H9 (cell line): ENCODE measurements around the gene PCDHB10. TPM values are rescaled to one million over a fixed set of nuclear protein-coding genes. Genes with fewer than 3 reads are reported as not detected.

Experiments
- DNase-seq: peaks from one replicate; pipeline ENCODE4 v3.0.0-alpha.2; 2017
- H2AFZ ChIP-seq: one replicate; pipeline ENCODE4 v1.6.1; 2013; ENCODE audit warnings: mild to moderate bottlenecking, low read length, control low read depth, moderate library complexity
- H2AK5ac ChIP-seq: 2 replicates; pipeline ENCODE4 v1.6.1; 2013; ENCODE audit warnings: low read length, control low read depth, mixed read lengths; ENCODE audit not compliant: insufficient read length
- H2BK120ac ChIP-seq: one replicate; pipeline ENCODE4 v1.6.1; 2013; ENCODE audit warnings: low read depth, mild to moderate bottlenecking, low read length, control low read depth, inconsistent platforms; ENCODE audit not compliant: poor library complexity, severe bottlenecking
- H2BK12ac ChIP-seq: 2 replicates; pipeline ENCODE4 v1.6.1; 2013; ENCODE audit warnings: low read length, control low read depth, mixed read lengths, low read depth; ENCODE audit not compliant: insufficient read length
- H2BK15ac ChIP-seq: 2 replicates; pipeline ENCODE4 v1.6.1; 2013; ENCODE audit warnings: low read depth, low read length, control low read depth
- H2BK20ac ChIP-seq: one replicate; pipeline ENCODE4 v1.6.1; 2013; ENCODE audit warnings: low read depth, mild to moderate bottlenecking, low read length, control low read depth, inconsistent platforms; ENCODE audit not compliant: poor library complexity, severe bottlenecking
- H2BK5ac ChIP-seq: 2 replicates; pipeline ENCODE4 v1.6.1; 2013; ENCODE audit warnings: low read length, control low read depth, mixed read lengths; ENCODE audit not compliant: insufficient read length
- H3K14ac ChIP-seq: 2 replicates; pipeline ENCODE4 v1.6.1; 2013; ENCODE audit warnings: low read length, control low read depth; ENCODE audit not compliant: insufficient read depth
- H3K18ac ChIP-seq: 2 replicates; pipeline ENCODE4 v1.6.1; 2013; ENCODE audit warnings: low read depth, mild to moderate bottlenecking, mixed read lengths, low read length, control low read depth; ENCODE audit not compliant: insufficient read length
- H3K23ac ChIP-seq: 2 replicates; pipeline ENCODE4 v1.6.1; 2013; ENCODE audit warnings: low read length, control low read depth, mixed read lengths, low read depth; ENCODE audit not compliant: insufficient read length
- H3K23me2 ChIP-seq: 2 replicates; pipeline ENCODE4 v1.6.1; 2013; ENCODE audit warnings: low read depth, mild to moderate bottlenecking, mixed read lengths, low read length, control low read depth; ENCODE audit not compliant: insufficient read length, poor library complexity, severe bottlenecking
- H3K27ac ChIP-seq: 2 replicates; pipeline ENCODE4 v1.5.1; 2013; ENCODE audit warnings: low read length, control low read depth, mixed read lengths, low read depth; ENCODE audit not compliant: insufficient read length
- H3K27me3 ChIP-seq: 2 replicates; pipeline ENCODE4 v1.6.1; 2013; ENCODE audit warnings: low read length, control low read depth, inconsistent platforms; ENCODE audit not compliant: insufficient read depth
- H3K4ac ChIP-seq: 2 replicates; pipeline ENCODE4 v1.6.1; 2013; ENCODE audit warnings: low read depth, mild to moderate bottlenecking, control low read depth, inconsistent platforms, low read length, moderate library complexity
- H3K4me1 ChIP-seq: 2 replicates; pipeline ENCODE4 v1.6.1; 2013; ENCODE audit warnings: low read length, control low read depth, inconsistent platforms; ENCODE audit not compliant: insufficient read depth
- H3K4me2 ChIP-seq: 2 replicates; pipeline ENCODE4 v1.6.1; 2013; ENCODE audit warnings: low read length, control low read depth, mixed read lengths; ENCODE audit not compliant: insufficient read length, insufficient read depth
- H3K56ac ChIP-seq: 2 replicates; pipeline ENCODE4 v1.6.1; 2013; ENCODE audit warnings: low read depth, mild to moderate bottlenecking, mixed read lengths, low read length, control low read depth; ENCODE audit not compliant: insufficient read length
- H3K79me1 ChIP-seq: 2 replicates; pipeline ENCODE4 v1.6.1; 2013; ENCODE audit warnings: low read depth, mild to moderate bottlenecking, moderate library complexity, low read length, control low read depth, inconsistent platforms; ENCODE audit not compliant: insufficient read depth, poor library complexity, severe bottlenecking
- H3K79me2 ChIP-seq: 2 replicates; pipeline ENCODE4 v1.6.1; 2013; ENCODE audit warnings: low read length, control low read depth, inconsistent platforms; ENCODE audit not compliant: insufficient read depth
- H3K9ac ChIP-seq: 2 replicates; pipeline ENCODE4 v1.6.1; 2013; ENCODE audit warnings: low read length, control low read depth, mixed read lengths; ENCODE audit not compliant: insufficient read length; ENCODE audit errors: extremely low read depth
- H3K9me3 ChIP-seq: one replicate; pipeline ENCODE4 v1.6.1; 2013; ENCODE audit warnings: low read depth, low read length, inconsistent platforms; ENCODE audit not compliant: control insufficient read depth
- H3T11ph ChIP-seq: one replicate; pipeline ENCODE4 v1.6.1; 2013; ENCODE audit warnings: mild to moderate bottlenecking, low read length, control low read depth, inconsistent platforms
- H4K20me1 ChIP-seq: one replicate; pipeline ENCODE4 v1.6.1; 2013; ENCODE audit not compliant: control insufficient read depth, insufficient read length, insufficient read depth
- H4K5ac ChIP-seq: 2 replicates; pipeline ENCODE4 v1.6.1; 2013; ENCODE audit warnings: low read depth, mild to moderate bottlenecking, mixed read lengths, low read length, control low read depth; ENCODE audit not compliant: insufficient read length
- H4K8ac ChIP-seq: replicated peaks from 2 replicates; pipeline ENCODE4 v1.6.1; 2013; ENCODE audit warnings: low read length, control low read depth, mixed read lengths, low read depth; ENCODE audit not compliant: insufficient read length
- H4K91ac ChIP-seq: 2 replicates; pipeline ENCODE4 v1.6.1; 2013; ENCODE audit warnings: low read depth, mild to moderate bottlenecking, moderate library complexity, mixed read lengths, low read length, control low read depth; ENCODE audit not compliant: insufficient read length
- H3K27ac Mint-ChIP-seq, 3 experiments: 2 replicates in 2 of 3; 3 replicates in 1 of 3; pipeline ENCODE4 v1.8.0; 2020 to 2021; ENCODE audit warnings: mixed read lengths in 3 of 3, mild to moderate bottlenecking in 1 of 3, moderate library complexity in 1 of 3
- H3K27me3 Mint-ChIP-seq: 2 replicates; pipeline ENCODE4 v1.8.0; 2021; ENCODE audit warnings: low read depth, mild to moderate bottlenecking, moderate library complexity, mixed read lengths
- H3K36me3 Mint-ChIP-seq, 3 experiments: 2 replicates in 2 of 3; 3 replicates in 1 of 3; pipeline ENCODE4 v1.8.0; 2020 to 2021; ENCODE audit warnings: low read depth in 3 of 3, mixed read lengths in 3 of 3; ENCODE audit not compliant: insufficient read depth in 1 of 3
- H3K4me1 Mint-ChIP-seq, 2 experiments: 2 replicates each; pipeline ENCODE4 v1.8.0; 2020; ENCODE audit warnings: mixed read lengths in 2 of 2
- H3K4me3 Mint-ChIP-seq, 2 experiments: 2 replicates in 1 of 2; 3 replicates in 1 of 2; pipeline ENCODE4 v1.8.0; 2020 to 2021; ENCODE audit warnings: mild to moderate bottlenecking in 2 of 2, mixed read lengths in 2 of 2, moderate library complexity in 1 of 2
- H3K9me3 Mint-ChIP-seq, 2 experiments: 2 replicates in 1 of 2; 3 replicates in 1 of 2; pipeline ENCODE4 v1.8.0; 2020; ENCODE audit warnings: mild to moderate bottlenecking in 2 of 2, mixed read lengths in 2 of 2, moderate library complexity in 1 of 2
- WGBS: extraction: QIAGEN DNeasy Blood & Tissue Kit; methylation state at CpG from one replicate; pipeline ENCODE4 v1.1.7; 2013; ENCODE audit warnings: missing lambda C conversion rate, low lambda C conversion rate, mixed read lengths; ENCODE audit not compliant: insufficient read length; ENCODE audit errors: extremely low coverage; 5-methylcytosine and 5-hydroxymethylcytosine counted together
- total RNA-seq: library from RNA; stranded (reverse); gene quantifications from 2 replicates; pipeline ENCODE4 v1.2.1, GENCODE V29; 2021
- TF ChIP-seq, protein P1 (sequence below): fragments of 200-600 bp; sonication (generic); conservative IDR thresholded peaks from 3 replicates; pipeline ENCODE4 v1.8.0; 2021; ENCODE audit warnings: antibody characterized with exemption, mild to moderate bottlenecking

Gene PCDHB10
- total RNA-seq, 1 experiment from 2014 or later: 1.6 TPM

DNA sequence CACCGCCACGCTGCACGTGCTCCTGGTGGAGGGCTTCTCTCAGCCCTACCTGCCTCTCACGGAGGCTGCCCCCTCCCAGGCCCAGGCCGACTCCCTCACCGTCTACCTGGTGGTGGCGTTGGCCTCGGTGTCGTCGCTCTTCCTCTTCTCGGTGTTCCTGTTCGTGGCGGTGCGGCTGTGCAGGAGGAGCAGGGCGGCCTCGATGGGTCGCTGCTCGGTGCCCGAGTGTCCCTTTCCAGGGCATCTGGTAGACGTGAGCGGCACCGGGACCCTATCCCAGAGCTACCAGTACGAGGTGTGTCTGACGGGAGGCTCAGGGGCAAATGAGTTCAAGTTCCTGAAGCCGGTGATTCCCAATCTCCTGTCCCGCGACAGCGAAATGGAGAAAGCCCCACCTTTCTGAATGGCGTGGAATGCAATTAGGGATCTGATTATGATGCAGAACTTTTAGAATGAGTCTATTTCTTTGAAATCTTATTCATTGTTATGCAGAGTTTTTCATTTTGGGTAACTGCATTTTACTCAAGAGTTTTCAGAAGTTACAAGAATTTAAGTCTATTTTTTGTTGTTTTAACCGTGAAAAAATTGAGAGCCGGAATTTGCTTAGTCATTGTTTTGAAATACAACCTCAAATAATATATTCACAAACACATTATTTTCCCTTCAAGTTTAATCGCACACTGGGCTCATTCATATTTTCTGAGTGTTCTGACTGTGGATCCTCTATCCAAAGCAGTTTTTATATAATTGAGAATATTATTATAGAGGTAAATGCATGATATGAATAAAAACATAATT, 44.6 kb downstream of the PCDHB10 start:
- Histone ChIP-seq H3K4me1 (no peaks in the 10 kb centered on the region), H3K79me1 (no peaks in the 10 kb centered on the region), H2AFZ (no peak overlapping the region), H4K91ac (no peak overlapping the region), H3T11ph (no peak overlapping the region), H4K8ac (no peak overlapping the region), H3K4ac (no peak overlapping the region), H3K9ac (no peak overlapping the region), H3K79me2 (no peaks in the 10 kb centered on the region), H2BK5ac (no peak overlapping the region), H3K23me2 (no peaks in the 10 kb centered on the region), H2BK12ac (no peak overlapping the region), H3K23ac (no peak overlapping the region), H3K27me3 (no peaks in the 10 kb centered on the region), H3K4me2 (no peak overlapping the region), H4K5ac (no peak overlapping the region), H3K56ac (no peak overlapping the region), H2BK120ac (no peak overlapping the region), H4K20me1 (no peaks in the 10 kb centered on the region), H2BK15ac (no peak overlapping the region), H2BK20ac (no peak overlapping the region), H2AK5ac (no peak overlapping the region), H3K27ac (no peak overlapping the region), H3K18ac (no peak overlapping the region), H3K14ac (no peak overlapping the region), H3K9me3 (peaks cover 25% of the 10 kb centered on the region)
- TF ChIP-seq, protein P1, sequence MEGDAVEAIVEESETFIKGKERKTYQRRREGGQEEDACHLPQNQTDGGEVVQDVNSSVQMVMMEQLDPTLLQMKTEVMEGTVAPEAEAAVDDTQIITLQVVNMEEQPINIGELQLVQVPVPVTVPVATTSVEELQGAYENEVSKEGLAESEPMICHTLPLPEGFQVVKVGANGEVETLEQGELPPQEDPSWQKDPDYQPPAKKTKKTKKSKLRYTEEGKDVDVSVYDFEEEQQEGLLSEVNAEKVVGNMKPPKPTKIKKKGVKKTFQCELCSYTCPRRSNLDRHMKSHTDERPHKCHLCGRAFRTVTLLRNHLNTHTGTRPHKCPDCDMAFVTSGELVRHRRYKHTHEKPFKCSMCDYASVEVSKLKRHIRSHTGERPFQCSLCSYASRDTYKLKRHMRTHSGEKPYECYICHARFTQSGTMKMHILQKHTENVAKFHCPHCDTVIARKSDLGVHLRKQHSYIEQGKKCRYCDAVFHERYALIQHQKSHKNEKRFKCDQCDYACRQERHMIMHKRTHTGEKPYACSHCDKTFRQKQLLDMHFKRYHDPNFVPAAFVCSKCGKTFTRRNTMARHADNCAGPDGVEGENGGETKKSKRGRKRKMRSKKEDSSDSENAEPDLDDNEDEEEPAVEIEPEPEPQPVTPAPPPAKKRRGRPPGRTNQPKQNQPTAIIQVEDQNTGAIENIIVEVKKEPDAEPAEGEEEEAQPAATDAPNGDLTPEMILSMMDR: no peak
- Mint-ChIP-seq H3K36me3 (peaks cover 13 to 36% (median 15%) of the 10 kb centered on the region in 3 experiments), H3K27me3 (peaks cover 2% of the 10 kb centered on the region), H3K27ac (no peak overlapping the region; a peak in 1 of 7 replicates), H3K4me3 (no peak overlapping the region), H3K4me1 (0 out of 4 replicates have a peak, but pooled peaks cover 0 to 2% of the 10 kb centered on the region in 2 experiments), H3K9me3 (peaks cover 47 to 68% of the 10 kb centered on the region in 2 experiments)
- no CpG with 5 or more reads among the region's 32 CpGs for WGBS
- no peak for DNase-seq
